PC-3 (cell line): ENCODE measurements around the gene SMC6.

Source experiments
- CTCF ChIP-seq: fragments of 300-600 bp; sonication (generic); conservative IDR thresholded peaks from 2 replicates; pipeline ENCODE4 v1.5.1; 2017; ENCODE audit warnings: antibody characterized with exemption, low read depth, mild to moderate bottlenecking, low read length
- EZH2phosphoT487 ChIP-seq: fragments of 300-600 bp; sonication (generic); IDR thresholded peaks from 2 replicates; pipeline ENCODE4 v1.6.1; 2018; ENCODE audit warnings: mild to moderate bottlenecking, antibody characterized with exemption, low read length, borderline replicate concordance

GRCh38 chr2:17646081-17646554 lies 107.5 kb downstream of the SMC6 start:
- no peak for TF ChIP-seq EZH2phosphoT487
- peak; percentile 86 for TF ChIP-seq CTCF
